Measurements from ENCODE around the gene MYL5.

- TF ChIP-seq EP300 (IDR thresholded peaks at IDR 0.05) (no peak), CTCF (IDR thresholded peaks at IDR 0.05) (no peak), POLR2A (IDR thresholded peaks at IDR 0.05) (no peak)
These were observed 9.6 kb upstream of the MYL5 start for GRCh38 chr4:664713-665231.
